Vagina (tissue), 2 donors: ENCODE measurements around the gene RNASE7.

ENCODE experiments used
- CTCF ChIP-seq, 3 experiments: fragments of 450-650 bp in 2 of 3; fragments of 200-600 bp in 1 of 3; sonication (generic) in 1 of 3; IDR thresholded peaks; one replicate each; pipeline ENCODE4 v1.5.1; 2017 to 2019; ENCODE audit warnings: antibody characterized with exemption in 3 of 3, mild to moderate bottlenecking in 2 of 3, moderate library complexity in 2 of 3
- POLR2A ChIP-seq, 2 donors: fragments of 450-650 bp; IDR thresholded peaks; one replicate each; pipeline ENCODE4 v1.6.1; 2017; ENCODE audit warnings: antibody characterized with exemption in 2 of 2, mild to moderate bottlenecking in 2 of 2, moderate library complexity in 2 of 2

DNA sequence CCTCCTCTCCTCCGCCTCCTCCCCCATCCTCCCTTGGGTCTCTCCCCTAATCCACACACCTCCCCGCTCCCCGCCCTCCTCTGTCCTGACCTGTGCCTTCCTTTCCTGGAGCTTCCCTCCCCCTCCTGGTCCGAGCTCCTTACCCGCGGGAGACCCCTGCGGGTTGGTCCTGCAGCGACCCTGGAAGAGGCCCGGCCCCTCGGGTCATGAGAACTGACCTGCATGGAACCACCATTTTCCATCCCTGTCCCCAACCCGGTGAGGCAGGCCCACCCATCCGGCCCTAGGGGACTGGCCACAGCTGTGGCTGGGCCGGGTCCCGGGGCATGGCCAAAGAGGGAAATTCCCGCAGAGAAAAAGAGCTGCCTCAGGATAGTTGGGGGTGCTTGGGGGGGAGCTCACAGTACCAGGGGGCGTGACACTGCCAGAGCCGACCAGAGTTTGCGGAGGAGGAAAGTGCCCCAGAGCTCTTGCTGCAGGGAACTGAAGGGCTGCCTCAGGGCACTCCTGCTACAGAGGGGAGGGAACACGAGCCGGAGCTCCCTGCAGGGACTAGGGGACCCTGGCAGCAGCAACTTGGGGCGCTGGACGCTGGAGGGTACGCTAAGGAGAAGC, 28.6 kb downstream of the RNASE7 start:
- TF ChIP-seq POLR2A (IDR thresholded peaks at IDR 0.05), result no peak
- no peak for TF ChIP-seq CTCF (IDR thresholded peaks at IDR 0.05)
